ENCODE data around the gene UBC.

GRCh38 chr12:124940143-124940392 is 25.6 kb upstream of the UBC start:
- TF ChIP-seq CTCF (IDR thresholded peaks at IDR 0.05) = no peak
- TF ChIP-seq POLR2A (IDR thresholded peaks at IDR 0.05) = no peak

Data from body of pancreas (tissue), 4 donors.